Caco-2 (cell line): ENCODE results near the gene USE1. TPM values are rescaled to one million over a fixed set of nuclear protein-coding genes. Genes with fewer than 3 reads are reported as not detected.

Source experiments
- BruUV-seq: library from RNA; stranded (reverse); fragments of 400-500 nt; replicated peaks from 2 replicates; lab custom pipeline; 2021; lab: Mats Ljungman, UMichigan
- CTCF ChIA-PET: fragments of 300-600 bp; sonication (Branson Sonifier 250); formaldehyde crosslinking; loops from one replicate; lab custom pipeline; 2022; ENCODE audit warnings: antibody characterized with exemption; lab: Charles Lee
- POLR2A ChIA-PET: fragments of 300-600 bp; sonication (Branson Sonifier 250); formaldehyde crosslinking; loops from one replicate; lab custom pipeline; 2022; ENCODE audit warnings: antibody characterized with exemption; lab: Charles Lee
- DNase-seq, 2 experiments: peaks; one replicate each; pipeline versions ENCODE4 v3.0.0 to v3.0.0-alpha.2; 2020 to 2022
- H3K27me3 ChIP-seq: replicated peaks from 2 replicates; pipeline ENCODE4 v1.6.0; 2011; ENCODE audit warnings: low read length; ENCODE audit not compliant: control insufficient read depth, insufficient read depth
- H3K36me3 ChIP-seq: 2 replicates; pipeline ENCODE4 v1.5.1; 2011; ENCODE audit warnings: low read length; ENCODE audit not compliant: control insufficient read depth, insufficient read depth
- H3K4me1 ChIP-seq: fragments of 250-450 bp; sonication (Bioruptor Pico); 2 replicates; pipeline ENCODE4 v1.5.1; 2020; ENCODE audit warnings: mild to moderate bottlenecking
- H3K4me3 ChIP-seq: 2 replicates; pipeline ENCODE4 v1.5.1; 2011; ENCODE audit warnings: low read depth, mild to moderate bottlenecking, control low read depth, low read length
- H3K9me3 ChIP-seq: fragments of 250-450 bp; sonication (Bioruptor Pico); 2 replicates; pipeline ENCODE4 v1.5.1; 2020; ENCODE audit warnings: mild to moderate bottlenecking, moderate library complexity
- H3K27ac Mint-ChIP-seq: one replicate; pipeline ENCODE4 v1.8.0; 2022; ENCODE audit warnings: mixed read lengths; ENCODE audit not compliant: unreplicated experiment
- H3K27me3 Mint-ChIP-seq: one replicate; pipeline ENCODE4 v1.8.0; 2022; ENCODE audit warnings: mixed read lengths; ENCODE audit not compliant: insufficient read depth, unreplicated experiment
- H3K36me3 Mint-ChIP-seq: one replicate; pipeline ENCODE4 v1.8.0; 2022; ENCODE audit warnings: mild to moderate bottlenecking, mixed read lengths; ENCODE audit not compliant: insufficient read depth, unreplicated experiment
- H3K4me1 Mint-ChIP-seq: one replicate; pipeline ENCODE4 v1.8.0; 2022; ENCODE audit warnings: low read depth, mixed read lengths; ENCODE audit not compliant: unreplicated experiment
- H3K4me3 Mint-ChIP-seq: one replicate; pipeline ENCODE4 v1.8.0; 2022; ENCODE audit warnings: mild to moderate bottlenecking, moderate library complexity, mixed read lengths; ENCODE audit not compliant: unreplicated experiment
- H3K9me3 Mint-ChIP-seq: one replicate; pipeline ENCODE4 v1.8.0; 2022; ENCODE audit warnings: mixed read lengths; ENCODE audit not compliant: unreplicated experiment
- CTCF ChIP-seq, 2 experiments: fragments of 200-600 bp in 1 of 2; IDR thresholded peaks; 1 replicate in 1 of 2; 2 replicates in 1 of 2; pipeline versions ENCODE4 v1.5.1 to v1.8.0; 2011 to 2022; ENCODE audit warnings: antibody characterized with exemption in 1 of 2, control low read depth in 1 of 2, inconsistent platforms in 1 of 2, low read depth in 1 of 2, low read length in 1 of 2, mild to moderate bottlenecking in 1 of 2, moderate library complexity in 1 of 2; ENCODE audit not compliant: insufficient read depth in 1 of 2, severe bottlenecking in 1 of 2, unreplicated experiment in 1 of 2
- intact Hi-C: fragments of 100-400 bp; cut with micrococcal nuclease; formaldehyde crosslinking; loops from one replicate; pipeline ENCODE4 v1.10.0; 2022; ENCODE audit not compliant: unreplicated experiment
- total RNA-seq: library from RNA; stranded (reverse); gene quantifications from 2 replicates; pipeline ENCODE4 v1.2.3, GENCODE V29; 2022

USE1 gene
- total RNA-seq, 1 experiment from 2014 or later: 20.2 TPM

GRCh38 chr19:17244618-17245534 is 29.7 kb downstream of the USE1 start:
- H3K9me3 Mint-ChIP-seq: no peaks in the 10 kb centered on the region
- H3K4me3 ChIP-seq: peak overlapping the region; percentile 78
- peak in 1 of 2 experiments; percentile 61 for DNase-seq
- H3K27me3 Mint-ChIP-seq: no peaks in the 10 kb centered on the region
- no TSS peak for BruUV-seq
- no peaks in the 10 kb centered on the region for H3K36me3 ChIP-seq
- no peaks in the 10 kb centered on the region for H3K27me3 ChIP-seq
- no peak for TF ChIP-seq CTCF (IDR thresholded peaks at IDR 0.05; ENCODE audit: insufficient read depth in 1 of 2, low read depth in 1 of 2, low read length in 1 of 2, severe bottlenecking in 1 of 2, unreplicated experiment in 1 of 2)
- H3K9me3 ChIP-seq: no peaks in the 10 kb centered on the region
- ChIA-PET POLR2A (interaction anchor here (1.9 kb wide), 1 partner anchor 19 kb away, joined by 5 read pairs; the partner anchor contains the start of gene OCEL1), CTCF (no interaction called here)
- H3K4me1 ChIP-seq: peaks cover 69% of the 10 kb centered on the region
- intact Hi-C loops: loop anchor here (5.0 kb wide), 1 partner anchor 37 kb away; the partner anchor contains the start of gene ANKLE1
- peak overlapping the region; percentile 94 for H3K4me3 Mint-ChIP-seq
- H3K4me1 Mint-ChIP-seq: peaks cover 36% of the 10 kb centered on the region
- peak overlapping the region; percentile 87 for H3K27ac Mint-ChIP-seq
- H3K36me3 Mint-ChIP-seq: peaks cover 60% of the 10 kb centered on the region

DNA sequence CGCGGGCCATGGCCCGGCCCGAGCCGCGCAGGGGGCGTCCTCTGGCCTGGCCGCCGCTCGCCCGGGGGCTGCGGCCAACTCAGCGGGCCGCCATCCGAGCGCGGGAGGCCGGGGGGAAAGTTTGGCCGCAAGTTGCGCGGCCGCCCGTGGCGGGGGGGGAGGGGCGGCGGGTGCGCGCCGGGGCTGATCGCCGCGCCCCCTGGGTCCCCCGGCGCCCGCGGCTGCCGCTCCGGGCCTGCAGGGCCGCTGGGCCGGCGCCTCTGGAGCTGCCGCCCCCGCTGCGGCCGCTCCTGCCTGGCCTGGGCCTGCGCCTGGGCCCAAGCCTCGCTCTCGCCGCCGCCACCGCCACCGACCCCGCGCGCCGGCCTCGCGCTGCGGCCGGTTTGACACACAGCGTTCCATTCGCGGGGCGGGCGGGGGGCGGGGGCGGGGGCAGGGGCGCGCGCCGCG is 30.4 kb downstream of the USE1 start, which contains the start of gene NR2F6:
Gene NR2F6, minus strand, starts transcription at position 385 of the 450 bp plus-strand sequence. CDS start 699 bp downstream, outside the sequence.
- H3K4me3 Mint-ChIP-seq: peak within 1 kb of the TSS; percentile 94
- no peak for TF ChIP-seq CTCF (IDR thresholded peaks at IDR 0.05; ENCODE audit: insufficient read depth in 1 of 2, low read depth in 1 of 2, low read length in 1 of 2, severe bottlenecking in 1 of 2, unreplicated experiment in 1 of 2)
- no peaks in the 10 kb centered on the region for H3K9me3 Mint-ChIP-seq
- H3K4me1 Mint-ChIP-seq: peaks cover 29% of the 10 kb centered on the region
- CTCF ChIA-PET: interaction anchor here (0.7 kb wide), 1 partner anchor 210 kb away, joined by 4 read pairs; no protein-coding TSS in a partner anchor
- H3K27me3 ChIP-seq: no peaks in the 10 kb centered on the region
- no peaks in the 10 kb centered on the region for H3K9me3 ChIP-seq
- H3K4me3 ChIP-seq: peak within 1 kb of the TSS; percentile 78
- H3K4me1 ChIP-seq: peaks cover 62% of the 10 kb centered on the region
- H3K36me3 ChIP-seq: no peaks in the 10 kb centered on the region
- peaks cover 54% of the 10 kb centered on the region for H3K36me3 Mint-ChIP-seq
- POLR2A ChIA-PET: interaction anchor here (1.9 kb wide), 2 partner anchors 19 to 21 kb away, joined by 8 to 15 read pairs; partner anchors contain the start of genes BABAM1 and OCEL1
- BruUV-seq: no TSS peak
- H3K27ac Mint-ChIP-seq: peak within 1 kb of the TSS; percentile 92
- DNase-seq: no peak
- no peaks in the 10 kb centered on the region for H3K27me3 Mint-ChIP-seq
- intact Hi-C loops: loop anchor here (5.0 kb wide), 1 partner anchor 37 kb away; the partner anchor contains the start of gene ANKLE1
